Vagina (tissue), 2 donors: Measurements from ENCODE around the gene PSMA6.

Experiments used
- POLR2A ChIP-seq, 2 donors: fragments of 450-650 bp; IDR thresholded peaks; one replicate each; pipeline ENCODE4 v1.6.1; 2017; ENCODE audit warnings: antibody characterized with exemption in 2 of 2, mild to moderate bottlenecking in 2 of 2, moderate library complexity in 2 of 2
- POLR2AphosphoS5 ChIP-seq, 2 donors: sonication (generic); formaldehyde crosslinking; IDR thresholded peaks; one replicate each; pipeline ENCODE4 v1.9.0; 2017; ENCODE audit warnings: antibody characterized with exemption in 2 of 2, mild to moderate bottlenecking in 2 of 2, low read depth in 1 of 2; ENCODE audit not compliant: insufficient read depth in 1 of 2
- TF ChIP-seq, protein P1 (sequence below), 3 experiments: fragments of 450-650 bp in 2 of 3; fragments of 200-600 bp in 1 of 3; sonication (generic) in 1 of 3; IDR thresholded peaks; one replicate each; pipeline ENCODE4 v1.5.1; 2017 to 2019; ENCODE audit warnings: antibody characterized with exemption in 3 of 3, mild to moderate bottlenecking in 2 of 3, moderate library complexity in 2 of 3

DNA sequence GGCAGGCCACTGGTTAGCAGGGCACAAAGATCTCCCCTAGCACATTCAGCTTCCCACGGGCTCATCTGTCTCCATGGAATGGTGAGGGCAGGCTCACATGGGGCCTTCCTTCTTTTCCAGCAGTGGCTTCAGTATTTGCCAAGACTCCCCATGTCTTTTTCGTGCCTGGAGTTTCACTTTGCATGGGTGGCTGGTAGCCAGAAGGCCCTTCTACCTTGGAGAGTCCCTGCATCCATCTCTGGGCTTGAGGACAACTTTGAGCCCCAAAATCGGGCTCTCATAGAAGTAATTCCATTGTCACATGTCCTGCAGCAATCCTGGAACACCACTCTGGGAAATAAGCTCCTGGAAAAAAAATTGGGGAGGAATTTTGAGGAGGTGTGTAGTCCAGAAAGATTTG, 70.3 kb downstream of the PSMA6 start:
- TF ChIP-seq POLR2A (IDR thresholded peaks at IDR 0.05) (no peak), POLR2AphosphoS5 (IDR thresholded peaks at IDR 0.05; ENCODE audit: insufficient read depth in 1 of 2, low read depth in 1 of 2) (no peak)
- TF ChIP-seq, protein P1, sequence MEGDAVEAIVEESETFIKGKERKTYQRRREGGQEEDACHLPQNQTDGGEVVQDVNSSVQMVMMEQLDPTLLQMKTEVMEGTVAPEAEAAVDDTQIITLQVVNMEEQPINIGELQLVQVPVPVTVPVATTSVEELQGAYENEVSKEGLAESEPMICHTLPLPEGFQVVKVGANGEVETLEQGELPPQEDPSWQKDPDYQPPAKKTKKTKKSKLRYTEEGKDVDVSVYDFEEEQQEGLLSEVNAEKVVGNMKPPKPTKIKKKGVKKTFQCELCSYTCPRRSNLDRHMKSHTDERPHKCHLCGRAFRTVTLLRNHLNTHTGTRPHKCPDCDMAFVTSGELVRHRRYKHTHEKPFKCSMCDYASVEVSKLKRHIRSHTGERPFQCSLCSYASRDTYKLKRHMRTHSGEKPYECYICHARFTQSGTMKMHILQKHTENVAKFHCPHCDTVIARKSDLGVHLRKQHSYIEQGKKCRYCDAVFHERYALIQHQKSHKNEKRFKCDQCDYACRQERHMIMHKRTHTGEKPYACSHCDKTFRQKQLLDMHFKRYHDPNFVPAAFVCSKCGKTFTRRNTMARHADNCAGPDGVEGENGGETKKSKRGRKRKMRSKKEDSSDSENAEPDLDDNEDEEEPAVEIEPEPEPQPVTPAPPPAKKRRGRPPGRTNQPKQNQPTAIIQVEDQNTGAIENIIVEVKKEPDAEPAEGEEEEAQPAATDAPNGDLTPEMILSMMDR (IDR thresholded peaks at IDR 0.05), result no peak
